ENCODE measurements around the gene SLC1A1.
"Not testable (repeated sequence)": the region's sequence is repeated elsewhere in the genome, so short reads cannot be mapped to it uniquely, and the experiment has no call there.

The SLC1A1 gene

GRCh38 chr9:4541856-4542255 is 51.6 kb downstream of the SLC1A1 start:
- DNase-seq (ENCODE audit: low spot score): no peak

GRCh38 chr9:4544714-4545113 is 54.4 kb downstream of the SLC1A1 start:
- DNase-seq (ENCODE audit: low spot score): not testable (repeated sequence)

- no peak for DNase-seq (ENCODE audit: low spot score)
These were observed 56.7 kb downstream of the SLC1A1 start for GRCh38 chr9:4547016-4547415.

- DNase-seq (ENCODE audit: low spot score): no peak
These were observed 58.8 kb downstream of the SLC1A1 start for GRCh38 chr9:4548811-4549725.

- no peak for DNase-seq (ENCODE audit: low spot score)
These were observed 59.6 kb downstream of the SLC1A1 start for GRCh38 chr9:4549751-4550295.

GRCh38 chr9:4550777-4551484 is 60.7 kb downstream of the SLC1A1 start:
- no peak for DNase-seq (ENCODE audit: low spot score)

- DNase-seq (ENCODE audit: low spot score): no peak
These were observed 63.7 kb downstream of the SLC1A1 start for GRCh38 chr9:4553951-4554381.

- DNase-seq (ENCODE audit: low spot score): no peak
These were observed 65.0 kb downstream of the SLC1A1 start for GRCh38 chr9:4555236-4555635.

- DNase-seq (ENCODE audit: low spot score): no peak
These were observed 68.2 kb downstream of the SLC1A1 start for GRCh38 chr9:4558371-4558998.

GRCh38 chr9:4559261-4560182 is 69.3 kb downstream of the SLC1A1 start:
- DNase-seq (ENCODE audit: low spot score): no peak

- DNase-seq (ENCODE audit: low spot score): no peak
These were observed 72.8 kb downstream of the SLC1A1 start for GRCh38 chr9:4563105-4563504.

- DNase-seq (ENCODE audit: low spot score): no peak
These were observed 76.5 kb downstream of the SLC1A1 start for GRCh38 chr9:4566806-4567205.

- no peak for DNase-seq (ENCODE audit: low spot score)
These were observed 77.3 kb downstream of the SLC1A1 start for GRCh38 chr9:4567601-4568000.

- DNase-seq (ENCODE audit: low spot score): no peak
These were observed 78.8 kb downstream of the SLC1A1 start for GRCh38 chr9:4569101-4569500.

- DNase-seq (ENCODE audit: low spot score): no peak
These were observed 82.0 kb downstream of the SLC1A1 start for GRCh38 chr9:4572184-4572826.

- DNase-seq (ENCODE audit: low spot score): no peak
These were observed 82.9 kb downstream of the SLC1A1 start for GRCh38 chr9:4573176-4573575.

- DNase-seq (ENCODE audit: low spot score): no peak
These were observed 83.5 kb downstream of the SLC1A1 start for GRCh38 chr9:4573634-4574389.

GRCh38 chr9:4574657-4575243 is 84.5 kb downstream of the SLC1A1 start:
- no peak for DNase-seq (ENCODE audit: low spot score)

- no peak for DNase-seq (ENCODE audit: low spot score)
These were observed 85.7 kb downstream of the SLC1A1 start for GRCh38 chr9:4575997-4576396.

- DNase-seq (ENCODE audit: low spot score): no peak
These were observed 86.2 kb downstream of the SLC1A1 start for GRCh38 chr9:4576448-4576847.

Measured in hematopoietic multipotent progenitor cell treated with erythropoietin and hydrocortisone succinate and interleukin-3 and kit ligand, for 15 days (in vitro differentiated cells).